BLaER1 treated with 17β-estradiol and CSF1 and Interleukin-3, amounts not matched to agents 10 nM and 100 nM (cell line): ENCODE data around the gene MRPL51.

Experiments used
- H3K27ac ChIP-seq, 11 experiments: shearing (Covaris generic); formaldehyde crosslinking; 2 replicates each; pipeline ENCODE4 v1.8.1; 2022
- H3K27me3 ChIP-seq, 11 experiments: shearing (Covaris generic); formaldehyde crosslinking; 2 replicates each; pipeline ENCODE4 v1.8.1; 2022
- H3K36me3 ChIP-seq, 11 experiments: shearing (Covaris generic); formaldehyde crosslinking; 2 replicates each; pipeline ENCODE4 v1.8.1; 2022
- H3K4me1 ChIP-seq, 10 experiments: shearing (Covaris generic); formaldehyde crosslinking; 2 replicates each; pipeline ENCODE4 v1.8.1; 2022
- H3K4me2 ChIP-seq, 11 experiments: shearing (Covaris generic); formaldehyde crosslinking; 2 replicates each; pipeline ENCODE4 v1.8.1; 2022
- H3K4me3 ChIP-seq, 10 experiments: shearing (Covaris generic); formaldehyde crosslinking; 2 replicates each; pipeline ENCODE4 v1.8.1; 2022
- H3K9ac ChIP-seq, 11 experiments: shearing (Covaris generic); formaldehyde crosslinking; 2 replicates each; pipeline ENCODE4 v1.8.1; 2022
- H3K9me3 ChIP-seq, 11 experiments: shearing (Covaris generic); formaldehyde crosslinking; replicated peaks in 1 of 11; 2 replicates each; pipeline ENCODE4 v1.8.1; 2022
- H4K20me1 ChIP-seq, 11 experiments: shearing (Covaris generic); formaldehyde crosslinking; 2 replicates each; pipeline ENCODE4 v1.8.1; 2022
- Cebpa-rat ChIP-seq, 11 experiments: shearing (Covaris generic); IDR thresholded peaks; 2 replicates each; pipeline ENCODE4 v1.8.1; 2022

The MRPL51 gene

DNA sequence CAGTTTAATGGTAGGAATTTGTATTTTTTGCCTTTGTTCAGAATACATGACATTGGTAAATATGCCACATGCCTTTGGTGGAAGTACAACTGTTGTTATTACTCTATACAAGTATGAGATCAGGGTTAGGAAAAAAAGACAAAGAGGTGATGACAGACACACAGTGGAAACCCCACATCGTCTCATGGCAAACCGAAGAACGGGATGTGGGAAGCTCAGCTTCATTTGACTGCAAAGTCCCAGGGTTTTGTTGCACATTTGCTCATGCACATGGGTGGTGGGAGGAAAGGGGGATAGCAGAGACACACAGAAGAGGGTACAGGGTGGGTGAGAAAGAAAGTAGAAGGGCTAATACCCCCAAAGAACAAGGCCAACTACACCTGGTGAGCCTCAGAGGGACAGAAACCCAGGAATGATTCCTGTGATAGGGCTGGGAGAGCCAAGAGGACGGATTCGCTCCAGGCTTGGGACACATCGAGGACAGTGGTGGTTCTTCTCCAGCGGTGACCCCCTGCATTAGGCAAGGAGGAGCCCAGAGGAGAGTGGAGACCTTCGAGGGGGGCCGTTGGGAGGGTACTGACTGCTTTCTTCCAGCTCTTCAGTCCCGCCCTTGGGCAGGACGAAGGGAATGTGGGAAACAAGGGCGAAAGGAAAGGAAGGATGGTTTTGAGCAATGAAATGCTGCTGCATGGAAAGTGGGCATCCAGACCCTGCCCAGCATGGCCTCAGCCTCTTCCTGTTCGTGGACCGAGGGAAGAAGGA, 30.6 kb downstream of the MRPL51 start:
- peak overlapping the region; percentile 57 to 78 (median 67) for H3K9ac ChIP-seq
- peaks cover 0 to 12% (median 0%) of the 10 kb centered on the region in 11 experiments; a peak in 4 of 22 replicates for H4K20me1 ChIP-seq
- peak overlapping the region; percentile 78 to 91 (median 83) for H3K27ac ChIP-seq
- peaks cover 90 to 99% (median 95%) of the 10 kb centered on the region in 10 experiments for H3K4me1 ChIP-seq
- peaks cover 2 to 14% (median 12%) of the 10 kb centered on the region in 11 experiments; a peak in 21 of 22 replicates for H3K9me3 ChIP-seq
- no peak for TF ChIP-seq Cebpa-rat (IDR thresholded peaks at IDR 0.05)
- peak overlapping the region; percentile 72 to 99 (median 93) for H3K4me2 ChIP-seq
- peaks cover 57 to 91% (median 83%) of the 10 kb centered on the region in 11 experiments for H3K36me3 ChIP-seq
- peak overlapping the region in 8 of 10 experiments; percentile 10 to 49 (median 25); a peak in 9 of 20 replicates for H3K4me3 ChIP-seq
- no peaks in the 10 kb centered on the region for H3K27me3 ChIP-seq

DNA sequence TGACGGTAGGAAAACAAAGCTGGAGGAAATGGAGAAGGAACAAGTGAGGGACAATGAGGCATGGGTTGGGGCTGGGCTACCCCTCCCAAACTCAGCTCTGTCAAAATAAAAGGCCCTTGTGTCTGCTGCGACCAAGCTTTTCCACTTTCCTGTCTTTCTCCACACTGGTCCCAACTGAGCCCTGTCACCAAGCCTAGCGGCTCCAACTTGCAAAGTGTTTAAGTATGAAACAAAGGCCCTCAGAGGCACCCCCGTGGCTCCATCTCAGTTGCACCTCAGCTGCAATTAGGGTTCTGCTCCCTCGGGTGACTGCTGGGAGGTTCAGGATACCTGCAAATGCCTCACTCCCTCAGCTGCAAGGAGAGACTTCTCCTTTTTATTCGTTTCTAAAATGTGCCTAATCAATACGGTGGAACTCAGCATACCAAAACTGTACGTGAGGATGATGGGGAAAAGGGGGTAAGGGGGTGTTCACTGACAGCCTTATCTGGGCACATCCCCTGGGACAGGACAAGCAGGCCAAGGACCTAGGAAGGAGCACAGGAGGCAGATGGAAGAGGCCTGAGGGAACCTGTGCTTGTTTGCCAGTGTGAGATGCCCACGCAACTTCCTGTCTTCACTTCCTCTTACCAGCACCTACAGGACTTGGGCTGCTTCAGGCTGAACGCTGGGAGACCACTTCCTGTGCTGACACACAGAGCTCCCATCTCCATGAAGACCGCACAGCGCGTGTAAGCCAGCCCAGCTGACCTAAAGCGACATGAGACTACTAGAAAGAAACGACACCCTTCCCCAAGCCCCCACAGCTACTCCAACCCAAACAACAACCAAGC, 31.4 kb downstream of the MRPL51 start:
- TF ChIP-seq Cebpa-rat (IDR thresholded peaks at IDR 0.05), result 0 out of 22 replicates have a peak, but pooled peaks of 1 of the 11 experiments have one; percentile 13
- Histone ChIP-seq H3K9ac (peak overlapping the region; percentile 57 to 78 (median 67); a peak in 21 of 22 replicates), H3K4me1 (peaks cover 87 to 97% (median 94%) of the 10 kb centered on the region in 10 experiments), H3K27ac (peak overlapping the region; percentile 78 to 91 (median 83)), H4K20me1 (peaks cover 0 to 10% (median 0%) of the 10 kb centered on the region in 11 experiments; a peak in 4 of 22 replicates), H3K36me3 (peaks cover 65 to 91% (median 83%) of the 10 kb centered on the region in 11 experiments), H3K4me3 (peak overlapping the region in 9 of 10 experiments; percentile 4 to 54 (median 38); a peak in 14 of 20 replicates), H3K27me3 (no peaks in the 10 kb centered on the region), H3K4me2 (peak overlapping the region; percentile 72 to 99 (median 93)), H3K9me3 (peaks cover 0 to 6% (median 4%) of the 10 kb centered on the region in 11 experiments; a peak in 18 of 22 replicates)

DNA sequence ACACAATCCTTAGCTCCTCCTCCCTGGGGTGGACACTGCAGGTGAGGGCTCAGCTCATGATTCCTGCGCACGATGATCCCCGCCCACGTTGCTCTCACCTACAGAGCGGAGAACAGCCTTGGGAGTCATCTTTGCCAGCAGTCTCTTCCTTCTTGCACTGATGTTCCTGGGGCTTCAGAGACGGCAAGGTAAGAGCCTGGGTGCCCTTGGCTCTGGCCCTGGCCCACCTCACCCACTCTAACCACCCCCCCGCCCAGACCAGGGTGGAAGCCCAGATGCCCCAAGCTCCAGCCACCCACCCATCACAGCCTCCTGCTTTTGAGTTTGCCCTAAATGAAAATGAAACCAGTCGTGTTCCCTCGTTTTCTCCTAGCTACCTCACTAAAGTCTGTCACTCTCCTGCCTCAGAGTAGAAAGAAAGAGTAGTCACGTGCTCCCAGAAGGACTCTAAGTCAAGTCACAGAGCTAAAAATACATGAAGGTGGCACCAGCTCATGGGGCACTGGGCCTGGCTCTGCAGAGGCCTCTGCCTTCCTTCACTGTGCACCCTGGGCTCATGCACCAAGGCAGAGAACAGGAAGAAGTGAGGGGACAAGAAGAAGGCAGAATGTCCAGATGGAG, 32.2 kb downstream of the MRPL51 start:
- H3K4me1 ChIP-seq, result peaks cover 79 to 89% (median 87%) of the 10 kb centered on the region in 10 experiments
- peak overlapping the region; percentile 78 to 91 (median 83); a peak in 21 of 22 replicates for H3K27ac ChIP-seq
- peak overlapping the region; percentile 72 to 99 (median 93) for H3K4me2 ChIP-seq
- no peaks in the 10 kb centered on the region for H3K9me3 ChIP-seq
- H3K27me3 ChIP-seq, result no peaks in the 10 kb centered on the region
- H3K9ac ChIP-seq, result peak overlapping the region; percentile 25 to 78 (median 67); a peak in 21 of 22 replicates
- peak overlapping the region; percentile 4 to 54 (median 38); a peak in 14 of 20 replicates for H3K4me3 ChIP-seq
- peaks cover 0 to 3% (median 0%) of the 10 kb centered on the region in 11 experiments; a peak in 4 of 22 replicates for H4K20me1 ChIP-seq
- H3K36me3 ChIP-seq, result peaks cover 60 to 90% (median 80%) of the 10 kb centered on the region in 11 experiments
- TF ChIP-seq Cebpa-rat (IDR thresholded peaks at IDR 0.05), result no peak

DNA sequence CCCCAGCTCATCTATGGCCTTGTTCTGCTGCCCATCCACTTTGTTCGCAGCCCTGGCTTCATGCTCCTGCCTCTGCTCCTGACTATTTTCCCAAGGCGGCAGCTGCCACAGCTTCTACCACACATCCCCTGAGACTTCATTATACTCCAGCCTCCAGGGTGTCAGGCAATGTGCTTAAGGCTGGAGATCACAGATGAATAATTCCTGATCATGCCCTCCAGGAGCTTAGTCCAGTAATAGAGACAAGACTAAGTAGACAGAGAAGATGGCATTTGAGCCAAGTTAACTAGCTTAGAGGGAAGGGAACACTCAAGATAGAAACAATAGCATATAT, 34.1 kb downstream of the MRPL51 start:
- no peak for TF ChIP-seq Cebpa-rat (IDR thresholded peaks at IDR 0.05)
- Histone ChIP-seq H3K4me1 (peaks cover 64 to 78% (median 71%) of the 10 kb centered on the region in 10 experiments), H3K4me3 (no peak overlapping the region), H3K36me3 (peaks cover 54 to 88% (median 70%) of the 10 kb centered on the region in 11 experiments), H3K27ac (peak overlapping the region in 8 of 11 experiments; percentile 33 to 91 (median 83); a peak in 13 of 22 replicates), H3K27me3 (no peaks in the 10 kb centered on the region), H3K9me3 (no peaks in the 10 kb centered on the region), H3K4me2 (peak overlapping the region; percentile 72 to 99 (median 93)), H3K9ac (peak overlapping the region in 4 of 11 experiments; percentile 16 to 43 (median 28); a peak in 5 of 22 replicates), H4K20me1 (no peaks in the 10 kb centered on the region)

DNA sequence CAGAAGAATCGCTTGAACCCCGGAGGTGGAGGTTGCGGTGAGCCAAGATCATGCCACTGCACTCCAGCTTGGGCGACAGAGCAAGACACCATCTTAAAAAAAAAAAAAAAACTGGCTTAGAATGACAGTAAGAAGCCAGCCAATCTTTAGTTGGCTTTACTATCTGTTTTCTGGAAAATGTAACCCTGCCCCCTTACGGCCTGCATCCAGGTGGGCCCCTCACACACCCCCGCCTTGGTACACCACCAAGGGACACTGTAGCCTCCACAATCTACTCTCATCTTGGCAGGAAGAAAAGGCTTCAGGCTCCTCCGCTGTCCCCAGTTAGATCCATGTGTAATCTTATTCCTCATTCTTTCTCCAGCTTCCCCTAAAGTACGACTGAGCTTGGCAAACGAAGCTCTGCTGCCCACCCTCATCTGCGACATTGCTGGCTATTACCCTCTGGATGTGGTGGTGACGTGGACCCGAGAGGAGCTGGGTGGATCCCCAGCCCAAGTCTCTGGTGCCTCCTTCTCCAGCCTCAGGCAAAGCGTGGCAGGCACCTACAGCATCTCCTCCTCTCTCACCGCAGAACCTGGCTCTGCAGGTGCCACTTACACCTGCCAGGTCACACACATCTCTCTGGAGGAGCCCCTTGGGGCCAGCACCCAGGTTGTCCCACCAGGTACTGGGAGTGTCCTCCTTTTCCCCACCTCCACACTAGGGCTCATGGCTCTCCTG, 34.6 kb downstream of the MRPL51 start:
- Histone ChIP-seq H3K27me3 (no peaks in the 10 kb centered on the region), H3K4me2 (peak overlapping the region; percentile 72 to 99 (median 93)), H3K9me3 (no peaks in the 10 kb centered on the region), H3K4me3 (no peak overlapping the region), H3K36me3 (peaks cover 50 to 88% (median 69%) of the 10 kb centered on the region in 11 experiments), H4K20me1 (no peaks in the 10 kb centered on the region), H3K4me1 (peaks cover 64 to 77% (median 70%) of the 10 kb centered on the region in 10 experiments), H3K9ac (peak overlapping the region in 4 of 11 experiments; percentile 16 to 43 (median 28); a peak in 5 of 22 replicates), H3K27ac (peak overlapping the region in 8 of 11 experiments; percentile 33 to 91 (median 83); a peak in 12 of 22 replicates)
- no peak for TF ChIP-seq Cebpa-rat (IDR thresholded peaks at IDR 0.05)

GRCh38 chr12:6457220-6457945, 35.7 kb downstream of the MRPL51 start:
- H3K9me3 ChIP-seq, result no peaks in the 10 kb centered on the region
- H3K27ac ChIP-seq, result peak overlapping the region in 2 of 11 experiments; percentile 5 to 43; a peak in 2 of 22 replicates
- peaks cover 64 to 77% (median 70%) of the 10 kb centered on the region in 10 experiments for H3K4me1 ChIP-seq
- H3K27me3 ChIP-seq, result no peaks in the 10 kb centered on the region
- no peak overlapping the region; a peak in 1 of 20 replicates for H3K4me3 ChIP-seq
- H3K36me3 ChIP-seq, result peaks cover 42 to 80% (median 60%) of the 10 kb centered on the region in 11 experiments
- H3K4me2 ChIP-seq, result peak overlapping the region in 6 of 11 experiments; percentile 19 to 99 (median 34); a peak in 12 of 22 replicates
- no peak overlapping the region for H3K9ac ChIP-seq
- H4K20me1 ChIP-seq, result no peaks in the 10 kb centered on the region
- TF ChIP-seq Cebpa-rat (IDR thresholded peaks at IDR 0.05), result no peak

GRCh38 chr12:6452944-6453630, 40.0 kb downstream of the MRPL51 start:
- Histone ChIP-seq H3K27me3 (no peaks in the 10 kb centered on the region), H4K20me1 (no peaks in the 10 kb centered on the region), H3K4me3 (peak overlapping the region; percentile 57 to 81 (median 72)), H3K4me2 (peak overlapping the region; percentile 90 to 100 (median 96)), H3K9me3 (no peaks in the 10 kb centered on the region), H3K27ac (peak overlapping the region; percentile 78 to 97 (median 94)), H3K4me1 (peaks cover 44 to 65% (median 56%) of the 10 kb centered on the region in 10 experiments), H3K9ac (peak overlapping the region; percentile 79 to 94 (median 90)), H3K36me3 (peaks cover 24 to 50% (median 34%) of the 10 kb centered on the region in 11 experiments)
- no peak for TF ChIP-seq Cebpa-rat (IDR thresholded peaks at IDR 0.05)
